ENCODE results near the gene UBE4A.

Gene UBE4A

GRCh38 chr11:118311518-118311917 lies 47.9 kb upstream of the UBE4A start:
- no peaks in the 10 kb centered on the region for H3F3A ChIP-seq (ENCODE audit: insufficient read depth, low read length)
- no peak for TF ChIP-seq EZH2 (optimal IDR thresholded peaks at IDR 0.05; ENCODE audit: low read depth, low read length)
- no peak for TF ChIP-seq CTCF (IDR thresholded peaks at IDR 0.05; ENCODE audit: low read length)
- TF ChIP-seq EZH2phosphoT487 (IDR thresholded peaks at IDR 0.05; ENCODE audit: low read length): no peak
- no peak for DNase-seq
- H3K9me2 ChIP-seq (replicated peaks; ENCODE audit: insufficient read depth, low read length): no peaks in the 10 kb centered on the region
- peaks cover 9% of the 10 kb centered on the region for H3K4me1 ChIP-seq (ENCODE audit: low read length)
- H3K27me3 ChIP-seq (replicated peaks; ENCODE audit: insufficient read depth, low read length): no peaks in the 10 kb centered on the region
- H3K9me3 ChIP-seq (replicated peaks; ENCODE audit: insufficient read depth, low read length): no peaks in the 10 kb centered on the region
- H3K36me3 ChIP-seq (replicated peaks; ENCODE audit: insufficient read depth, low read length): no peaks in the 10 kb centered on the region
- no peak overlapping the region for H3K4me2 ChIP-seq (ENCODE audit: low read depth, low read length)
- no peaks in the 10 kb centered on the region for H4K20me1 ChIP-seq (ENCODE audit: insufficient read depth, low read length)
- no peaks in the 10 kb centered on the region for H3K79me2 ChIP-seq (ENCODE audit: low read length)
- no peak overlapping the region for H3K27ac ChIP-seq (ENCODE audit: low read length)
- no peak overlapping the region for H2AFZ ChIP-seq (ENCODE audit: low read length)
- no peak overlapping the region for H3K4me3 ChIP-seq (ENCODE audit: low read length)
- no peak overlapping the region for H3K9ac ChIP-seq (ENCODE audit: low read length)

- H2AFZ ChIP-seq (ENCODE audit: low read length): no peak overlapping the region
- no peaks in the 10 kb centered on the region for H3K9me2 ChIP-seq (replicated peaks; ENCODE audit: insufficient read depth, low read length)
- H3K27me3 ChIP-seq (replicated peaks; ENCODE audit: insufficient read depth, low read length): no peaks in the 10 kb centered on the region
- H3F3A ChIP-seq (ENCODE audit: insufficient read depth, low read length): peaks cover 5% of the 10 kb centered on the region; the same call in 1 of the 2 replicates
- no peaks in the 10 kb centered on the region for H4K20me1 ChIP-seq (ENCODE audit: insufficient read depth, low read length)
- no peak overlapping the region for H3K4me2 ChIP-seq (ENCODE audit: low read depth, low read length)
- no peaks in the 10 kb centered on the region for H3K9me3 ChIP-seq (replicated peaks; ENCODE audit: insufficient read depth, low read length)
- H3K4me1 ChIP-seq (ENCODE audit: low read length): peaks cover 15% of the 10 kb centered on the region
- no peaks in the 10 kb centered on the region for H3K36me3 ChIP-seq (replicated peaks; ENCODE audit: insufficient read depth, low read length)
- no peak for DNase-seq
- no peak overlapping the region for H3K4me3 ChIP-seq (ENCODE audit: low read length)
- H3K79me2 ChIP-seq (ENCODE audit: low read length): no peaks in the 10 kb centered on the region
- H3K27ac ChIP-seq (ENCODE audit: low read length): no peak overlapping the region
- no peak overlapping the region for H3K9ac ChIP-seq (ENCODE audit: low read length)
- no peak for TF ChIP-seq EZH2 (optimal IDR thresholded peaks at IDR 0.05; ENCODE audit: low read depth, low read length)
- TF ChIP-seq CTCF (IDR thresholded peaks at IDR 0.05; ENCODE audit: low read length): no peak
- no peak for TF ChIP-seq EZH2phosphoT487 (IDR thresholded peaks at IDR 0.05; ENCODE audit: low read length)
Measured at GRCh38 chr11:118312328-118312727, 47.1 kb upstream of the UBE4A start.

- no peaks in the 10 kb centered on the region for H3K79me2 ChIP-seq (ENCODE audit: low read length)
- TF ChIP-seq EZH2 (optimal IDR thresholded peaks at IDR 0.05; ENCODE audit: low read depth, low read length) (no peak), CTCF (IDR thresholded peaks at IDR 0.05; ENCODE audit: low read length) (no peak), EZH2phosphoT487 (IDR thresholded peaks at IDR 0.05; ENCODE audit: low read length) (no peak)
- H2AFZ ChIP-seq (ENCODE audit: low read length): no peak overlapping the region
- no peaks in the 10 kb centered on the region for H3K9me2 ChIP-seq (replicated peaks; ENCODE audit: insufficient read depth, low read length)
- no peaks in the 10 kb centered on the region for H3K9me3 ChIP-seq (replicated peaks; ENCODE audit: insufficient read depth, low read length)
- H4K20me1 ChIP-seq (ENCODE audit: insufficient read depth, low read length): no peaks in the 10 kb centered on the region
- H3F3A ChIP-seq (ENCODE audit: insufficient read depth, low read length): peaks cover 5% of the 10 kb centered on the region; the same call in 1 of the 2 replicates
- no peak overlapping the region for H3K4me3 ChIP-seq (ENCODE audit: low read length)
- H3K27me3 ChIP-seq (replicated peaks; ENCODE audit: insufficient read depth, low read length): no peaks in the 10 kb centered on the region
- H3K4me2 ChIP-seq (ENCODE audit: low read depth, low read length): no peak overlapping the region
- H3K27ac ChIP-seq (ENCODE audit: low read length): no peak overlapping the region
- no peak for DNase-seq
- H3K9ac ChIP-seq (ENCODE audit: low read length): no peak overlapping the region
- H3K36me3 ChIP-seq (replicated peaks; ENCODE audit: insufficient read depth, low read length): no peaks in the 10 kb centered on the region
- peaks cover 16% of the 10 kb centered on the region for H3K4me1 ChIP-seq (ENCODE audit: low read length)
Measured at GRCh38 chr11:118313242-118313641, 46.2 kb upstream of the UBE4A start.

Measured in MM.1S (cell line).